Breast epithelium (tissue), 3 donors: Measurements from ENCODE around the gene GTF2F2.

Source experiments
- POLR2A ChIP-seq: fragments of 450-650 bp; IDR thresholded peaks from one replicate; pipeline ENCODE4 v1.6.1; 2016; ENCODE audit warnings: antibody characterized with exemption, mild to moderate bottlenecking, moderate library complexity
- TF ChIP-seq, protein P1 (sequence below), 3 donors: fragments of 450-650 bp; IDR thresholded peaks; one replicate each; pipeline ENCODE4 v1.5.1; 2016 to 2017; ENCODE audit warnings: antibody characterized with exemption in 3 of 3, mild to moderate bottlenecking in 3 of 3, moderate library complexity in 3 of 3

- TF ChIP-seq, protein P1, sequence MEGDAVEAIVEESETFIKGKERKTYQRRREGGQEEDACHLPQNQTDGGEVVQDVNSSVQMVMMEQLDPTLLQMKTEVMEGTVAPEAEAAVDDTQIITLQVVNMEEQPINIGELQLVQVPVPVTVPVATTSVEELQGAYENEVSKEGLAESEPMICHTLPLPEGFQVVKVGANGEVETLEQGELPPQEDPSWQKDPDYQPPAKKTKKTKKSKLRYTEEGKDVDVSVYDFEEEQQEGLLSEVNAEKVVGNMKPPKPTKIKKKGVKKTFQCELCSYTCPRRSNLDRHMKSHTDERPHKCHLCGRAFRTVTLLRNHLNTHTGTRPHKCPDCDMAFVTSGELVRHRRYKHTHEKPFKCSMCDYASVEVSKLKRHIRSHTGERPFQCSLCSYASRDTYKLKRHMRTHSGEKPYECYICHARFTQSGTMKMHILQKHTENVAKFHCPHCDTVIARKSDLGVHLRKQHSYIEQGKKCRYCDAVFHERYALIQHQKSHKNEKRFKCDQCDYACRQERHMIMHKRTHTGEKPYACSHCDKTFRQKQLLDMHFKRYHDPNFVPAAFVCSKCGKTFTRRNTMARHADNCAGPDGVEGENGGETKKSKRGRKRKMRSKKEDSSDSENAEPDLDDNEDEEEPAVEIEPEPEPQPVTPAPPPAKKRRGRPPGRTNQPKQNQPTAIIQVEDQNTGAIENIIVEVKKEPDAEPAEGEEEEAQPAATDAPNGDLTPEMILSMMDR (IDR thresholded peaks at IDR 0.05): no peak
- TF ChIP-seq POLR2A: no peak
Observed at GRCh38 chr13:45282994-45283393, 162.7 kb downstream of the GTF2F2 start.
